Measurements from ENCODE around the gene GTF3C5.

DNA sequence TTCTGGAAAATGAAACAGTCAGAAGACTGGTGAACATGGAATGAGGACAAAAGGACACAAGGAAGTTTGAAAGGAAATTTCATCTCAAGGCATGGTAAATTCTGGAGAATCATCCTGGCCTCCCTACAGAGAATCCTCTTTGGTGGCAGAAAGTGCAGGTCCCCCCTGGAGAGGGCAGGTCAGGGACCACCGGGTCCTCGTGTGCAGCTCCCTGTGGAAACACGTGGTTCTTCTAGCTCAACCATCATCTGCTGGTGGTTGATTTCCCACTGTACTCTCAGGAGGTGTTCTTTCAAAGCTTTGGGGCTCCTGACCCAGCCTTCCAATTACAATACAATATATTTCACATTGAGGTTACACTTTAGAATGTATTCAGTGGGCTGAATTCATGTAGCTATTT lies 2.6 kb upstream of the GTF3C5 start:
- TF ChIP-seq REST (IDR thresholded peaks at IDR 0.05; ENCODE audit: insufficient read depth in 1 of 2, low read depth in 2 of 2, low read length in 2 of 2) (no peak), POLR2AphosphoS5 (IDR thresholded peaks at IDR 0.05; ENCODE audit: low read depth, low read length) (no peak), SIN3A (IDR thresholded peaks at IDR 0.05; ENCODE audit: borderline replicate concordance, insufficient read depth, low read length) (no peak), TAF1 (IDR thresholded peaks at IDR 0.05; ENCODE audit: borderline replicate concordance, insufficient read depth, low read length) (no peak), FOXP2 (optimal IDR thresholded peaks at IDR 0.05; ENCODE audit: borderline replicate concordance, extremely low read depth, extremely low read length, insufficient read depth) (no peak)

Data from PFSK-1 (cell line).